PC-3 (cell line): ENCODE data around the gene INPP5D. TPM values are rescaled to one million over a fixed set of nuclear protein-coding genes. Genes with fewer than 3 reads are reported as not detected.

Source experiments
- ATAC-seq: fragments of 200-7000 bp; cut with Tn5 transposase; 2 replicates; pipeline ENCODE4 v1.9.1; 2020; ENCODE audit warnings: mild to moderate bottlenecking, moderate library complexity
- BruUV-seq: library from RNA; stranded (reverse); fragments of 400-500 nt; replicated peaks from 2 replicates; lab custom pipeline; 2021; lab: Mats Ljungman, UMichigan
- CTCF ChIA-PET: fragments of 300-600 bp; sonication (Branson Sonifier 250); formaldehyde crosslinking; loops from one replicate; lab custom pipeline; 2022; ENCODE audit warnings: antibody characterized with exemption; lab: Charles Lee
- POLR2A ChIA-PET: fragments of 300-600 bp; sonication (Branson Sonifier 250); formaldehyde crosslinking; loops from one replicate; lab custom pipeline; 2022; ENCODE audit warnings: antibody characterized with exemption; ENCODE audit not compliant: unreplicated experiment; lab: Charles Lee
- DNase-seq: peaks from one replicate; pipeline ENCODE4 v3.0.0-alpha.2; 2015
- H2AFZ ChIP-seq: fragments of 300-600 bp; sonication (generic); 2 replicates; pipeline ENCODE4 v1.6.0; 2016; ENCODE audit warnings: antibody characterized with exemption, low read length
- H3F3A ChIP-seq: fragments of 300-600 bp; sonication (generic); one replicate; pipeline ENCODE4 v1.6.0; 2017; ENCODE audit warnings: antibody characterized with exemption, low read length, control low read depth, mild to moderate bottlenecking; ENCODE audit not compliant: unreplicated experiment
- H3K27ac ChIP-seq: fragments of 300-600 bp; sonication (generic); 2 replicates; pipeline ENCODE4 v1.5.1; 2016; ENCODE audit warnings: mild to moderate bottlenecking, low read length
- H3K27me3 ChIP-seq: fragments of 300-600 bp; sonication (generic); 2 replicates; pipeline ENCODE4 v1.6.1; 2016; ENCODE audit warnings: low read length, mixed read lengths
- H3K36me3 ChIP-seq: fragments of 300-600 bp; sonication (generic); 2 replicates; pipeline ENCODE4 v1.6.1; 2016; ENCODE audit warnings: low read depth, mixed run types, low read length, mixed read lengths
- H3K4me1 ChIP-seq: fragments of 300-600 bp; sonication (generic); 2 replicates; pipeline ENCODE4 v1.5.1; 2016; ENCODE audit warnings: low read length; ENCODE audit not compliant: insufficient read depth
- H3K4me2 ChIP-seq: fragments of 300-600 bp; sonication (generic); 2 replicates; pipeline ENCODE4 v1.6.0; 2016; ENCODE audit warnings: low read length
- H3K4me3 ChIP-seq: fragments of 300-600 bp; sonication (generic); 2 replicates; pipeline ENCODE4 v1.5.1; 2016; ENCODE audit warnings: mild to moderate bottlenecking, low read length, mixed read lengths
- H3K79me2 ChIP-seq: fragments of 300-600 bp; sonication (generic); 2 replicates; pipeline ENCODE4 v1.6.1; 2017; ENCODE audit warnings: low read length, mixed read lengths
- H3K9ac ChIP-seq: fragments of 300-600 bp; sonication (generic); 2 replicates; pipeline ENCODE4 v1.6.0; 2016; ENCODE audit warnings: mild to moderate bottlenecking, low read length
- H3K9me2 ChIP-seq: fragments of 300-600 bp; sonication (generic); replicated peaks from 2 replicates; pipeline ENCODE4 v1.6.1; 2016; ENCODE audit warnings: mixed run types, low read length, mixed read lengths
- H3K9me3 ChIP-seq: fragments of 300-600 bp; sonication (generic); 2 replicates; pipeline ENCODE4 v1.6.1; 2016; ENCODE audit warnings: low read length, mixed read lengths
- H4K20me1 ChIP-seq: fragments of 300-600 bp; sonication (generic); 2 replicates; pipeline ENCODE4 v1.6.1; 2016; ENCODE audit warnings: low read length, mixed read lengths
- EZH2 ChIP-seq: fragments of 300-600 bp; sonication (generic); IDR thresholded peaks from one replicate; pipeline ENCODE4 v1.6.1; 2017; ENCODE audit warnings: antibody characterized with exemption, mild to moderate bottlenecking, low read length; ENCODE audit not compliant: unreplicated experiment
- EZH2phosphoT487 ChIP-seq: fragments of 300-600 bp; sonication (generic); IDR thresholded peaks from 2 replicates; pipeline ENCODE4 v1.6.1; 2018; ENCODE audit warnings: mild to moderate bottlenecking, antibody characterized with exemption, low read length, borderline replicate concordance
- intact Hi-C: fragments of 100-400 bp; cut with micrococcal nuclease; formaldehyde crosslinking; loops from 2 replicates; pipeline ENCODE4 v1.9.0; 2023
- total RNA-seq: library from RNA; depleted of rRNA; stranded (reverse); fragments of >200 nt; gene quantifications from 2 replicates; pipeline ENCODE4 v1.2.3, GENCODE V29; 2014
- TF ChIP-seq, protein P1 (sequence below): fragments of 300-600 bp; sonication (generic); conservative IDR thresholded peaks from 2 replicates; pipeline ENCODE4 v1.5.1; 2017; ENCODE audit warnings: antibody characterized with exemption, low read depth, mild to moderate bottlenecking, low read length

The INPP5D gene
- total RNA-seq, 1 experiment from 2014 or later = 0.26 TPM

DNA sequence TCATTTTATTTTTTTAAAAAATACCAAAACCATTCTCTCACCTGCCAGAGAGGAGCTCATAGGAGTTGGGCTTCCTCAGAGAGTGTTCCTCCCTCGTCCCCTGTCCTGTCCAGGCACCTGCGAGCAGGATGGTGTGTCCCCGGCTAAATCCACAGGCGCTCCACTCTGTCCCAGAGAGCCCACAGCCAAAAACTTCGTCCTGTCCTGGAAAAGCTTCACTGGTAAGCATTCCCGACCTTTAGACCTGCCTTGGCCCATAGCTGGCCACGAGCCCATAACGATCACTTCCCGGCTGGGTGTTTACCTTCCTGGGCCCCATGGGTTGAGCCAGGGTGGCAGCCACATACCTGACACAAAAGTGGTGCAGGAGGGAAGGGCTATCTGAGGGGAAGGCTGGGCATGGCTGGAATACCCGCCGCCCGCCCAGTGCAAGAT is 47.1 kb upstream of the INPP5D start, which contains the start of gene NGEF:
Gene NGEF (minus strand): TSS at position 230 of the 435 bp plus-strand sequence. CDS start 38,366 bp downstream, outside the sequence.
- Histone ChIP-seq H3F3A (no peaks in the 10 kb centered on the region), H3K9me2 (no peaks in the 10 kb centered on the region), H3K9me3 (no peaks in the 10 kb centered on the region), H2AFZ (no peak within 1 kb of the TSS), H4K20me1 (no peaks in the 10 kb centered on the region), H3K36me3 (no peaks in the 10 kb centered on the region), H3K27ac (no peak within 1 kb of the TSS), H3K4me3 (no peak within 1 kb of the TSS), H3K4me2 (no peak within 1 kb of the TSS), H3K79me2 (no peaks in the 10 kb centered on the region), H3K9ac (no peak within 1 kb of the TSS), H3K27me3 (no peaks in the 10 kb centered on the region), H3K4me1 (no peaks in the 10 kb centered on the region)
- no TSS peak for BruUV-seq
- POLR2A ChIA-PET = no interaction called here
- TF ChIP-seq, protein P1, sequence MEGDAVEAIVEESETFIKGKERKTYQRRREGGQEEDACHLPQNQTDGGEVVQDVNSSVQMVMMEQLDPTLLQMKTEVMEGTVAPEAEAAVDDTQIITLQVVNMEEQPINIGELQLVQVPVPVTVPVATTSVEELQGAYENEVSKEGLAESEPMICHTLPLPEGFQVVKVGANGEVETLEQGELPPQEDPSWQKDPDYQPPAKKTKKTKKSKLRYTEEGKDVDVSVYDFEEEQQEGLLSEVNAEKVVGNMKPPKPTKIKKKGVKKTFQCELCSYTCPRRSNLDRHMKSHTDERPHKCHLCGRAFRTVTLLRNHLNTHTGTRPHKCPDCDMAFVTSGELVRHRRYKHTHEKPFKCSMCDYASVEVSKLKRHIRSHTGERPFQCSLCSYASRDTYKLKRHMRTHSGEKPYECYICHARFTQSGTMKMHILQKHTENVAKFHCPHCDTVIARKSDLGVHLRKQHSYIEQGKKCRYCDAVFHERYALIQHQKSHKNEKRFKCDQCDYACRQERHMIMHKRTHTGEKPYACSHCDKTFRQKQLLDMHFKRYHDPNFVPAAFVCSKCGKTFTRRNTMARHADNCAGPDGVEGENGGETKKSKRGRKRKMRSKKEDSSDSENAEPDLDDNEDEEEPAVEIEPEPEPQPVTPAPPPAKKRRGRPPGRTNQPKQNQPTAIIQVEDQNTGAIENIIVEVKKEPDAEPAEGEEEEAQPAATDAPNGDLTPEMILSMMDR = no peak
- TF ChIP-seq EZH2phosphoT487 (no peak), EZH2 (no peak)
- no peak for DNase-seq
- intact Hi-C loops = no loop called here
- ATAC-seq = no peak
- CTCF ChIA-PET = no interaction called here

DNA sequence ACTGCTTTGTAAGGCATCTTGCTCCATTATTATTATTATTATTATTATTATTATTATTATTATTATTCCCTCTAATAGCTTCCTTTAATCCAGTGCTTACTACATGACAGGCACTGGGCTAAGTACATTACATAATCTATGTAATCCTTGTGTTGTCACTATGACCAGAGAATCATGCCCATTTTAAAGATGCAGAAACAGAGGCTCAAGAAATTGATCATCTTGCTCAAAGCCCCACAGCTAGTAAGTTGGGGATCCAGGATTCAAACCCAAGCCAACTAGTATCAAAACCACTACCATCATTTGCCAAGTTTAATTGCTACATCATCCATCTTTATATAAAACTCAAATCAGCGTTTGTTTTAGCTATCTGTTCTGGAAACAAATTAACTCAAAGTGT is 46.5 kb upstream of the INPP5D start:
- ChIA-PET POLR2A (no interaction called here), CTCF (no interaction called here)
- no peaks in the 10 kb centered on the region for H3K36me3 ChIP-seq
- TF ChIP-seq EZH2phosphoT487 (no peak), EZH2 (no peak)
- TF ChIP-seq, protein P1 = no peak
- intact Hi-C loops = no loop called here
- H3K27ac ChIP-seq = no peak overlapping the region
- H3F3A ChIP-seq = no peaks in the 10 kb centered on the region
- no peak overlapping the region for H3K4me3 ChIP-seq
- no peaks in the 10 kb centered on the region for H3K27me3 ChIP-seq
- H3K4me2 ChIP-seq = no peak overlapping the region
- ATAC-seq (no peak), DNase-seq (no peak)
- no peaks in the 10 kb centered on the region for H3K79me2 ChIP-seq
- no peak overlapping the region for H2AFZ ChIP-seq
- BruUV-seq = no TSS peak
- no peaks in the 10 kb centered on the region for H4K20me1 ChIP-seq
- no peaks in the 10 kb centered on the region for H3K9me3 ChIP-seq
- H3K9me2 ChIP-seq = no peaks in the 10 kb centered on the region
- H3K9ac ChIP-seq = no peak overlapping the region
- H3K4me1 ChIP-seq = no peaks in the 10 kb centered on the region

DNA sequence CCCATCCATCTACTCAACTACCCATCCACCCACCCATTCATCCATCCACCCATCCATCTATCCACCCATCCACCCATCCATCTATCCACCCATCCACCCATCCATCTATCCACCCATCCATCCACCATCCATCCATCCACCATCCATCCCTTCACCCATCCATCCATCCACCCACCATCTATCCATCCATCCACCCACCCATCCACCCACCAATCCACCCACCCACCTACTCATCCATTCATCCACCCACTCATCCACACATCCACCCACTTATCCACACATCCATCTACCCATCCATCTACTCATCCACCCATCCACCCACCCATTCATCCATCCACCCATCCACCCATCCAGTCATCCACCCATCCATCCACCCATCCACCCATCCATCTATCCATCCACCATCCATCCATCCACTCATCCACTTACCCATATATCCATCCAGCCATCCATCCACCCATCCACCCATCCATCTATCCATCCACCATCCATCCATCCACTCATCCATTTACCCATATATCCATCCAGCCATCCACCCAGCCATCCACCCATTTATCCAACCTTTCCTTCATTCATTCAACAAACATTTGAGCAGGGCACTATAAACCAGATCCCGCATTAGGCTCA is 45.0 kb upstream of the INPP5D start:
- Histone ChIP-seq H3K9me2 (no peaks in the 10 kb centered on the region), H3F3A (no peaks in the 10 kb centered on the region), H3K79me2 (no peaks in the 10 kb centered on the region), H3K27ac (no peak overlapping the region), H3K9me3 (no peaks in the 10 kb centered on the region), H3K4me2 (no peak overlapping the region), H3K4me3 (no peak overlapping the region), H3K27me3 (no peaks in the 10 kb centered on the region), H4K20me1 (no peaks in the 10 kb centered on the region), H2AFZ (no peak overlapping the region), H3K9ac (no peak overlapping the region), H3K4me1 (no peaks in the 10 kb centered on the region), H3K36me3 (no peaks in the 10 kb centered on the region)
- BruUV-seq = no TSS peak
- DNase-seq (no peak), ATAC-seq (no peak)
- TF ChIP-seq EZH2 = no peak
- no peak for TF ChIP-seq EZH2phosphoT487
- TF ChIP-seq, protein P1 = no peak
- ChIA-PET CTCF (no interaction called here), POLR2A (no interaction called here)
- intact Hi-C loops = no loop called here
